ENCODE measurements around the gene CAMK2N2. TPM values are rescaled to one million over a fixed set of nuclear protein-coding genes. Genes with fewer than 3 reads are reported as not detected.
"Not testable (repeated sequence)": the region's sequence is repeated elsewhere in the genome, so short reads cannot be mapped to it uniquely, and the experiment has no call there.

The CAMK2N2 gene
- total RNA-seq, 1 donor from 2014 or later: not detected

DNA sequence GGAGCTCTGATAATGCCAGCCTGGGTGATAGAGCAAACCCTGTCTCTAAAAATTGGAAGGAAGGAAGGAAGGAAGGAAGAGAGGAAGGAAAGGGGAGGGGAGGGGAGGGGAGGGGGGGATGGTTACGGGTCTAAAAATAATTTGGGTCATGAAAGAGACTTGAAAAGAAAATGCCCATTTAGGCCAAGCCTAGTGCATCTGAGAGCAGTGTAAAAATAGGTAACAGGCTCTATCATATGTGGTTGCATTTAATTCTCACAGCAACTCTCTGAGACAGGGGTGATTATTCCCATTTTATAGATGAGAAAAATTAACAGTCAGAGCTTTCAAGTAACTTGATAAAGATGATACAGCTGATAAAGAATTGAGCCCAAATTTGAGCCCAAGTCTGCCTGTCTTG is 10.9 kb upstream of the CAMK2N2 start:
- H3K4me3 ChIP-seq (ENCODE audit: low read depth, low read length): no peak overlapping the region
- FAIRE-seq (no peak), DNase-seq (ENCODE audit: low read depth) (no peak)
- H3K36me3 ChIP-seq (ENCODE audit: control insufficient read depth, insufficient read depth, low read length): no peaks in the 10 kb centered on the region
- peaks cover 19% of the 10 kb centered on the region for H3K27me3 ChIP-seq (ENCODE audit: control insufficient read depth, insufficient read depth, low read length)
- no peak for TF ChIP-seq CTCF (IDR thresholded peaks at IDR 0.05; ENCODE audit: insufficient read depth, low read length, severe bottlenecking)

- not testable (repeated sequence) for H3K27me3 ChIP-seq (ENCODE audit: control insufficient read depth, insufficient read depth, low read length); H3K4me3 ChIP-seq (ENCODE audit: low read depth, low read length); H3K36me3 ChIP-seq (ENCODE audit: control insufficient read depth, insufficient read depth, low read length); FAIRE-seq; DNase-seq (ENCODE audit: low read depth)
Observed at GRCh38 chr3:184267249-184267648, 5.9 kb upstream of the CAMK2N2 start.

GRCh38 chr3:184262764-184263179 is 1.4 kb upstream of the CAMK2N2 start:
- DNase-seq (ENCODE audit: low read depth): no peak
- Histone ChIP-seq H3K27me3 (ENCODE audit: control insufficient read depth, insufficient read depth, low read length) (no peaks in the 10 kb centered on the region), H3K4me3 (ENCODE audit: low read depth, low read length) (peak overlapping the region; percentile 50), H3K36me3 (ENCODE audit: control insufficient read depth, insufficient read depth, low read length) (no peaks in the 10 kb centered on the region)
- TF ChIP-seq CTCF (IDR thresholded peaks at IDR 0.05; ENCODE audit: insufficient read depth, low read length, severe bottlenecking): no peak
- no peak for FAIRE-seq

DNA sequence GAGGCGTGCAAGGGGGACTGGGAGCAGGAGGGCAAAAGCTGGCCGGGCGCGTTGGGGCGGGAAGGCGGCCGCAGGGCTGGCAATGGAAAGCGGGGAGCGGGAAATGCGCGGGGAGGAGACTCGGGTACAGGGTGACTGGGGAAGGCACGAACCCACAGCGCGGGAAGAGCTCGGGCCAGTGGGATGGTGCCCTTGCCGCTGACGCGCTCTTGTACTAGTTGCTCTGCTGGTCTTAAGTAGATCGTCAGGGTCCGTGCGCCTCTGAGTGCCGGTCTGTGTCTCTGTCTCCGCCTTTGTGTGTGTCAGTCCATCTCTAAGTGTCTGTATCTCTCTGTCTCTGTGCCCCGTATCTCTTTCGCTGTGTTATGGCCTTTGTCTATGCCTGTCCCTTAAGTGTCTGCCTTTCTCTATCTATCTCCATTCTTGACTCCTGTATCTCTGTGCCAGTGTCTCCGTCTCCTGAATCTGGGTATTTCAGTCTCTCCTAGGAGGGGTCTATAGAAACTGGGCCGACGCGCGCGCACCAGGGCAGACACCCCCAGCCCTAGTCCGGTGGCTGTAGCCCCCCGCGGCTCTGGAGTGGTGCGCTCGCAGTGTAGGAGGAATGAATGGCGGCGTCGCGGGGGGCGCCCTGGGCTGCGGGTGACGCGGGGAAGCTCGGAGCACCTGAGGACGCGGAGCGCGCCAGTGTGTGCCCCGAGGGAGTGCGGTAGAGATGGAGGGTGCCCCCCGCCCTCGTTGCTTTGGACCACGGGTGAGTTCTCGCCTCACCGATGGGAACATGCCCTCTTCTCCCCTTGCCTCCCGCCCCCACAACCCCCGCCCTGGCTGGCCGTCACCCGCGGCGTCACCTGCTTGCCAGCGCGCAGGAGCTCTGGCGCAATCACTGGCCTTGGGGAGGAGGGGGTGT is 756 bp upstream of the CAMK2N2 start:
- H3K36me3 ChIP-seq (ENCODE audit: control insufficient read depth, insufficient read depth, low read length): no peaks in the 10 kb centered on the region
- no peak for DNase-seq (ENCODE audit: low read depth)
- peak overlapping the region; percentile 50 for H3K4me3 ChIP-seq (ENCODE audit: low read depth, low read length)
- H3K27me3 ChIP-seq (ENCODE audit: control insufficient read depth, insufficient read depth, low read length): no peaks in the 10 kb centered on the region
- no peak for TF ChIP-seq CTCF (IDR thresholded peaks at IDR 0.05; ENCODE audit: insufficient read depth, low read length, severe bottlenecking)
- no peak for FAIRE-seq

DNA sequence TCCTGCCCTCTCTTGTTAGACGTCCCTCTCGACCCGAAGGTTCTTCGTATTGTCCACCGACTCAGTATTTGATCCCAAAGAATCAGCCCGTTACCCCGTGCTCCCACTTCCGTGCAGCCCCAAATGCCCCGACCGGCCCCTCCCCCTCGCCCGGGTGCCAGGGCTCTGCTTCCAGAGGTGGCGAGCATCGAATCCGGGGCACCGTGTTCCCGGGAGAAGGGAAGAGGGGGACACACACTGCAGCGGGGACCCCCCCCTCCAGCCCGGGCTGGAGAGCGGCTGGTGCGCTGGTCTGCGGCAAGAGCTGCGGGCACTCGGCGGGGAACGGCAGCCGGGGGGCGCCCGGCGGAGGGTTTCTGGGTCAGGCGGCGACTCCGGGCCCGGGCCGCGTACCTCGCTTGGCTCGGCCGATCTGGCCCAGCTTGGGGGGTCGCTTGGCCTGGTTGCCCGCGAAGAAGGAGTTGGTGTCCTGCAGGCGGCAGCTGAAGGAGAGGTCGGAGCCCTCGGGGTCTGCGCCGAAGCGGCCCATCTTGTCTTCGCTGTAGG is 556 bp downstream of the CAMK2N2 start:
- no peaks in the 10 kb centered on the region for H3K27me3 ChIP-seq (ENCODE audit: control insufficient read depth, insufficient read depth, low read length)
- no peak for DNase-seq (ENCODE audit: low read depth)
- TF ChIP-seq CTCF (IDR thresholded peaks at IDR 0.05; ENCODE audit: insufficient read depth, low read length, severe bottlenecking): no peak

GRCh38 chr3:184259878-184260723 is 1.3 kb downstream of the CAMK2N2 start:
- DNase-seq (ENCODE audit: low read depth) (no peak), FAIRE-seq (no peak)
- TF ChIP-seq CTCF (IDR thresholded peaks at IDR 0.05; ENCODE audit: insufficient read depth, low read length, severe bottlenecking): no peak
- Histone ChIP-seq H3K36me3 (ENCODE audit: control insufficient read depth, insufficient read depth, low read length) (no peaks in the 10 kb centered on the region), H3K27me3 (ENCODE audit: control insufficient read depth, insufficient read depth, low read length) (no peaks in the 10 kb centered on the region), H3K4me3 (ENCODE audit: low read depth, low read length) (peak overlapping the region; percentile 50)

More for the DNA sequence above, 556 bp downstream of the CAMK2N2 start:
- FAIRE-seq: no peak
- Histone ChIP-seq H3K4me3 (ENCODE audit: low read depth, low read length) (peak overlapping the region; percentile 50), H3K36me3 (ENCODE audit: control insufficient read depth, insufficient read depth, low read length) (no peaks in the 10 kb centered on the region)
